HG03439 (cell line): ENCODE measurements around the gene KRT85.
"Not testable (repeated sequence)": the region's sequence is repeated elsewhere in the genome, so short reads cannot be mapped to it uniquely, and the experiment has no call there.

ENCODE experiments used
- ATAC-seq: cut with Tn5 transposase; IDR thresholded peaks from one replicate; pipeline ENCODE4 v1.9.1; 2021; ENCODE audit warnings: mild to moderate bottlenecking, moderate library complexity; ENCODE audit not compliant: unreplicated experiment

The KRT85 gene

DNA sequence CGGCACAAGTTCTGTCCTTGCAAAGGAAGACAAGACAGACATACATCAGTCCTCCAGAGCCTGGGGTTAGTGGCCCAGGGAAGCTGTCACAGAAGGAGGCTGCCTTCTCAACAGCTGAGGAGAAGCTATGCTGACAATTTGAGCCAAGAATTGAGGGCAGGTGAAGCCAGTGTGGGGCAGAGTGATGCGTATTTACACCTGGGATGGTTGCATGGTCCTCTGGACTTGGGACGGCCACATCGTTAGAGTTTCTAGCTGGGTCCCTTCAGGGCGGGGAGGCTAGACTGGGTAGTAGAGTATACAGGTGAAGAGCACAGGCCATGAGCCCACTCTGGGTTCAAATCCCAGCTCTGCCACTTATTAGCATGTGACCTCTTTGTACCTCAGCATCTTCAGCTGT, 16.5 kb downstream of the KRT85 start:
- ATAC-seq = no peak

DNA sequence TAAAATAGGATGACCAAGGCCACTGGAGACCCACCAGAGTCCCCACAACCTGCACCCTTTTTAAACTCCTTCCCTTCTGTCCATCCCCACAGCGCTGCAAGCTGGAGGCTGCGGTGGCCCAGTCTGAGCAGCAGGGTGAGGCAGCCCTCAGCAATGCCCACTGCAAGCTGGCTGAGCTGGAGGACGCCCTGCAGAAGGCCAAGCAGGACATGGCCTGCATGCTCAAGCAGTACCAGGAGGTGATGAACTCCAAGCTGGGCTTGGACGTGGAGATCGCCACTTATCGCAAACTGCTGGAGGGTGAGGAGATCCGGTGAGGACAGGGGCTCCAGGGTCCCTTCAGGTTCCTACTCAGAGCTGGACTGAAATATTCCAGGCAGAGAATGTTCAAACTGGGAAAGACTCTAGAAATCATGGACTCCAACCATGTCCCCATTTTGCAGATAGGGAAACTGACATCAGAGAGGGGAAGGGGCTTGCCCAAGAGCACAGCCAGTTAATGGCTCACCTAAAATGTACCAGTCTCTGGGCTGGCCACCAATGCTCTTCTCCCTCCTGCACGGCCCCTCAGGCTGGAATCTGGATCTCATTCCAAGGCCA, 17.2 kb downstream of the KRT85 start:
- ATAC-seq = no peak

DNA sequence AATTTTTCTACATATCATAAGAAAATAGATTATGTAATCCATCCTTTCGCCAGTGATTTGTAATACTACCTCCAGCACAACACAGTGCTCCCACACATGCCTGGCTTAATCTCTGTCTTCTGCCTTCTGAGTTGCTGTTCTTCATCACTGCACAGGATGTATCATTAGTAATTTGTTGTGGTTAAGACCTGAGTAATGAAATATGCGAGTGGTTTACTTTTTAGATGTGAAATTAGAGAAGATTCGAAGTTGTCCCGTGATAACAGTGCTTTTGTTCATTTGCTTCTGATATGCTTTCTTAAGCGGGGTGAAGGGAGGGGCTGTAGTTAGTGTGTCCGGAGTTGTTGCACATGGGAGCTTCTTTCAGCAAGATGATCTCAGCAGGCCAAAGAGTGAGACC, 18.1 kb downstream of the KRT85 start:
- no peak for ATAC-seq

DNA sequence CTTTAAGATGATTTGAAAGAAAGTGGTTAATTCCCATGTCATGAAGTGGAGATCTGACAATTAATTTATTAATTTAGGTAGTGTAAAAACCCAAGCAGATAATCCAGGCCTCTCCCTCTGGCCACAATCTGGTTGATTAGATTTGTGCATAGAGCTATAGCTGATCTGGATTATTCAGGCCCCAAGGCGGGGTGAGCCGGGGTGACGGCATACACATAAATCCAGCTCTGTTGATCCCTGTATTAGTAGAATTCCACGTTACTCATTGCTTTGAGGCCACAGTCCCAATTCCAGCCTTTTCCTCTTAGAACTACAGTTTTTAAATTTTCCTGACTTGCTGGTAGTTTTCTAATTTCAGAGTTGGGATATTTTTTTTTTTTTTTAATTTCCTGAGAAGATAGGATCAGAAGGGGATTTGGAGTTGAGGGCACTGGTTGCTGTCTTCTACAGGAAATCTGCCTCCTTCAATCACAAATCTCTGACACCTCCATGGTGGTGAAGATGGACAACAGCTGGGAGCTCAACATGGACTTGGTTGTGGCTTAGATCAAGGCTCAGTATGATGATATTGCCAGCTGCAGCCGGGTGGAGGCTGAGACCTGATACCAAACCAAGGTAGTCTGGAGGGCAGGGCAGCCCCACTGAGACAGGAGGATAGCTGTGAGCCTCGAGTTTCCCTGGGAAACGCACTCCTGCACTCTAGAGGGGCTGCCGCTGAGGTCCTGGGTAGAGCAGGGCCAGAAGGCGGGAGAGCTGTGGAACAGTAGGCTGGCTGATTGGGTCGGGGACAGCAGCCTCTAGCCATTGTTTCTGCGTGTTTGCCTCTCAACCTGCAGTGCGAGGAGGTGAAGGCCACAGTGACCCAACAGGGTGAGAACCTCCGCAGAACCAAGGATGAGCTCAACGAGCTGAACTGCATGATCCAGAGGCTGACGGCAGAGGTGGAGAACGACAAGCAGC, 19.4 kb downstream of the KRT85 start:
- no peak for ATAC-seq

DNA sequence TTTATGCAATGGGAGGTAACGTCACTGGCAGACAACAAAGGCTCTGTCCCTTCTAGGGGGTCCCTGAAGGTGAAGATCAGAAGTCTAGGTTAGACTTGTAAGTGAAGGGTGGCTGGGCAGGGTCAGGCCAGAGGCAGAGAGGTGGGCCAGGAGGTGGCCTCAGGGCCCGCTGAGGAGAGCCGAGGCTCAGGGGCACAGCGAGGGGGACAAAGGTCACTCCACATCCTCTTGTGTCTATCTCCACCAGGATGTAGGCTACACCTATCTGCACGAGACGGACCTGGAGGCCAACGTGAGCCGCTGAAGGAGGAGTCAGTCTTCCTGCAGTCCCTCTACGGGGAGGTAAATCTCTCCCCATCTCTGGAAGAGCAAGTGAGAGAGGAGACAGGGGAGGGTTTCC, 20.3 kb downstream of the KRT85 start:
- no peak for ATAC-seq

DNA sequence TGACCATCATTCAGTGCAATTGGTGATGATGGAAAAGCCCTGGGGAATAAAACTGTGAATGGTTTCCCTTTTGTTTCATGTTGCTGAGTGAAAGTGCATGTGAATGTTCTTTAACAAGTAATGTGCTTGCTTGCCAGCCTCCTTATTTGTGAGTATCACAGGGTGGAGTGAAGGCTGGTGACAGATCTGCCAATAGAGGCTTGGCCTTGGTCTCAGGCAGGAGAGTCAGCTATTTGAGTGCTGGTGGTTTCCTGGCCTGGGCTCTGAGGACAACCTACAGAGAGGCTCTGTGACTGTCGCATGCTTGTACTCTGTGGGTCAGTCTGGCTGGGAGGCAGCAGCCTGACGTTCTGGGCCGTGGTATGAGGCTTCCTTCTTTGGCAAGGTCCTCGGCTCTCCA, 20.7 kb downstream of the KRT85 start:
- ATAC-seq = no peak

DNA sequence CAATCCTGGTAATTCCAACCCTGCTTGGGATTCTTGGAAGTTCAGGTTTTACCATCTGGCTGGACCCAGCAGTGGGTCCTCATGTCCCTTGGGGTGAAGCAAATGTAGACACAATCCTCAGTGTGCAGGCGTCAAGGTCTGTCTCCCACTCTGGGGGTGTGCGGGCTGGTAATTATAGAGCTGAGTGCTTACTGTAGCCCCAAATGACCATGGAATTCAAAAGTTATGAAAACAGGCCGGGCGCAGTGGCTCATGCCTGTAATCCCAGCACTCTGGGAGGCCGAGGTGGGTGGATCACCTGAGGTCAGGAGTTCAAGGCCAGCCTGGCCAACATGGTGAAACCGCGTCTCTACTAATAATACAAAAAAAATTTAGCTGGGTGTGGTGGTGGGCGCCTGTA, 22.2 kb downstream of the KRT85 start:
- ATAC-seq = not testable (repeated sequence)

DNA sequence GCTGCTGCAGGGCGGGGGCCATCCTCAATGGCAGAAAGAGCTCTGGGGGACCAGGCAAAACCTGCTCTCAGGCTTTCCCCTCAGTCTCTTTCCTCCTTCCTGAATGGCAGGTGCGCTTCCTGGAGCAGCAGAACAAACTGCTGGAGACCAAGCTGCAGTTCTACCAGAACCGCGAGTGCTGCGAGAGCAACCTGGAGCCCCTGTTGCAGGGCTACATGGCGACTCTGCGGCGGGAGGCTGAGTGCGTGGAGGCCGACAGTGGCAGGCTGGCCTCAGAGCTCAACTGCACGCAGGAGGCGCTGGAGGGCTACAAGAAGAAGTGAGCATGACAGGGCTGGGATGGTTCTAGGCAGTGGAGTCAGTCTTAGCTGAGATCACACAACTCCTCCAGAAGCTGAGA, 23.2 kb downstream of the KRT85 start:
- ATAC-seq = no peak

DNA sequence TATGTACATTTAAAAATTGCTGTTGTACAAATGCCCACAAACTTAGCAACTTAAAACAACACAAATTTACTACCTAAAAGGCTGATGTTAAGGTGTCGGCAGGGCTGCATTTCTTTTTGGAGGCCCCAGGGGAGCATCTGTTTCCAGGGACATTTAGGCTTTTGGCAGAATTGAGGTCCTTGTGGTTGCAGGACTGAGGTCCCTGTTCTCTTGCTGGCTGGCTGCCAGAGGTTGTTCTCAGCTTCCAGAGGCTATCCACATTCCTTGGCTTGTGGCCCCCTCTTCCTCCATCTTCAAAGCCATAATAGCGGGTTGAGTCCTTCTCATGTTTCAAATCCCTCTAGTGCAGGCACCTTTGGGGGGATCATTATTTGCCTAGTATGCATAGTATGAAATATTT, 23.7 kb downstream of the KRT85 start:
- no peak for ATAC-seq

DNA sequence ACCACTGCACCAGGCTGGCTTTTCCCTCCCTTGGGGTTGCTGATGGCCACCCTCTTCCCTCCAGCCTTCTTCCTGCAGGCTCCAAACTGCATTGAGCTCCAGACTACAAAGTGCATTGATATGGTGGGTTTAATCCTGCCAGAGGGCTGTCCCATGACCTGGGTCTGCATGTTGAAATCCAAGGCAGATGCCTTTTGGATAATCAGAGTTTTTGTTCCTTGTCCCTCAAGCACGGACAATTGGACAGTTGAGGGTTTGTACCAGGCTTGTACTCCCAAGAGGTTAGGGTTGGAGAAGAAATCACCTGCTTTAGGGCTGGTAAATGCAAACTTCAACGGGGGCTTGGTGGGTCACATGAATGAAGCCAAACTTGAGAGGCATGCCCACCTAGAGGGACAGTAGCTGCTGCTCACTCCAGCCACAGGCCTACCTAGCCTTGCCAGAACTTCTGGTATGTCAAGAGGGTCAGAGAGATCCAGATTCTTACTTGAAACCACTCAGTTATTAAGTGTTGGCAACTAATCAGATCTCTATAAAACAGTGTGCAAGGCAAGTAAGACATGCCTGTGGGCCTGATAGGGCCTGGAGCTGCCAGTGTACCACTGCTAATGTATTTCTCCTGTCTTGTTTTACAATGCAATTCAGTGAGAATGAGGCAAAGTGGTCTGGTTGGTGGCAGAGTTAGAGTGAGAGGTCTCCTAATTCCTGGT, 24.3 kb downstream of the KRT85 start:
- no peak for ATAC-seq

DNA sequence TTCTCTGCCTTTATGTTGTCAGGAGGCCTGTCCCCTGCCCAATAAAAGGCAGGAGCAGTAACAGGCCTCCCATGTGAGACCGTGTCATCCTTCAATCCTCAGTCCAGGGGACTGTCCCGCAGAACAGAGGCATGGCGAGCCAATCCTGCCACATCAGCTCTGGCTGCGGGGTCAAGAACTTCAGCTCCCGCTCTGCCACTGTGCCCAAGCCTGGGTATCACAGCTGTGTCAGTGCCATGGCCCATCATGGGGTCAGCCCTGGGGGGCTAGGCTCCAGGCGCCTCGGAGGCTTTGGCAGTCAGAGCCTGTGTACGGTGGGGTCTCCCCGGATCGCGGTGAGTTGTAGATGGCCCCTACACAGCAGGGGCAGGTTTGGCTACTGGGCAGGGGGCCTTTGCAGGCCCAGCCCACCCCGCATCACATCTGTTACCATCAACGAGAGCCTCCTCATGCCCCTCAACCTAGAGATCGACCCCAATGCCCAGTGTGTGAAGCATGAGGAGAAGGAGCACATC, 26.2 kb downstream of the KRT85 start:
- ATAC-seq = no peak

DNA sequence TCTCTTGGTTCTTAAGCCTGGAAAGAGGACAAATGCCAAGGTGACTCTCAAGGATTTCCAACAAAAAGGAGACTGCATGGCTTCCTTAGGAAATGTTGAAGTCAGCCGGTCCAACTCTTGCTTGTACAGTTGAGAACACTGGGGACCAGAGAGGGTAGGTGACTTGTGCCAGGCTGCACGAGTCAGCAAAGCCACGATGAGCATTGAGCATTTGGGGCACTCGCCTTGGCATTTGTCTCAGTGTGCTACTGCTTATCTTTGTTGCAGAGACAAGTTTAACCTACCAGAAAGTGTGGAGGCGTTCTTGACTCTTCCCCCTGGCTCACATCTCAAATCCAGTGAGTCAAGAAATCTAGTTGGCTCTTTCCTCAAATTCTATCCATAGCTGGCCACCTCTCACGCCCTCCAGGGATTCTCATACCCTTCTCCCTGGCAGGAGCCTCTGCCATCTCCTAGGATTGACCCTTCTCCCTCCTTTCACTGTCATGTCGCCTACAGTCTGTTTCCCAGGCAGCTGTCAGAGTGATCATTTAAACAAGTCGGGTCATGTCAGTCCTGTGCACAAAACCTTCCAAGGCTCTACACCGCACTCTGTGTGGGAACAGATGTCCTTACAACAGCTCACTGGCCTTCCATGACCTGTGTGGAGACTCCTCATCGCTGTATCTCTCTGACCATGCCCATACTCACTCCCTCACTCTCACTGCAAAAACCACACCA, 28.9 kb downstream of the KRT85 start:
- no peak for ATAC-seq

DNA sequence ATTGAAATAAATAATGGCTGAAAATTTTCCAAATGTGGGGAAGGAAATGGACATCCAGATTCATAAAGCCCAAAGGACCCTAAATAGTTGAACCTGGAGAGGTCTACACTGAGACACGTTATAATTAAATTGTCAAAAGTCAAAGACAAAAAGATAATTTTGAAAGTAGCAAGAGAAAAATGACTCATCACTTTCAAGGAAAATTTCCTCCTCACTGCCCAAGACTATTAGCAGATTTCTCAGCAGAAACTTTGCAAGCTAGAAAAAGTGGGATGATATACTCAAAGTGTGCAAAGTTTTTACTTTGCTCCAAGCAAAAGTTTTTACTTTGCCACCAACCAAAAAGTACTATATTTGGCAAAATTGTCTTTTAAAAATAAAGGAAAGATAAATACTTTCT, 30.2 kb downstream of the KRT85 start:
- ATAC-seq = no peak

DNA sequence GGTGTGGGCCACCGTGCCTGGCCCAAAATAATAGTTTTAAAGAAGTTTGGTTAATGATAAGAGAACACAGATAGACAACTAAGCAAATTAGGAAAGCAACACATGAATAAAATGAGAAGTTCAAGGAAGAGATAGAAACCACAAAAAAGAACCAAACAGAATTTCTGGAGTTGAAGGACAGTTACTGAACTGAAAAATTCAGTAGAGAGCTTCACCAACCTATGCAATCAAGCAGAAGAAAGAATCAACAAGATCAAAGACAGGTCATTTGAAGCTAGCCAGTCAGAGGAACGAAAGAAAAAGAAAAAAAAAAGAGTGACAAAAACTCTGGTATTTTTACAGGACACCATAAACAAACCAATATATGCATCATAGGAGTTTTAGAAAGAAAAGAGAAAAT, 30.6 kb downstream of the KRT85 start:
- no peak for ATAC-seq

DNA sequence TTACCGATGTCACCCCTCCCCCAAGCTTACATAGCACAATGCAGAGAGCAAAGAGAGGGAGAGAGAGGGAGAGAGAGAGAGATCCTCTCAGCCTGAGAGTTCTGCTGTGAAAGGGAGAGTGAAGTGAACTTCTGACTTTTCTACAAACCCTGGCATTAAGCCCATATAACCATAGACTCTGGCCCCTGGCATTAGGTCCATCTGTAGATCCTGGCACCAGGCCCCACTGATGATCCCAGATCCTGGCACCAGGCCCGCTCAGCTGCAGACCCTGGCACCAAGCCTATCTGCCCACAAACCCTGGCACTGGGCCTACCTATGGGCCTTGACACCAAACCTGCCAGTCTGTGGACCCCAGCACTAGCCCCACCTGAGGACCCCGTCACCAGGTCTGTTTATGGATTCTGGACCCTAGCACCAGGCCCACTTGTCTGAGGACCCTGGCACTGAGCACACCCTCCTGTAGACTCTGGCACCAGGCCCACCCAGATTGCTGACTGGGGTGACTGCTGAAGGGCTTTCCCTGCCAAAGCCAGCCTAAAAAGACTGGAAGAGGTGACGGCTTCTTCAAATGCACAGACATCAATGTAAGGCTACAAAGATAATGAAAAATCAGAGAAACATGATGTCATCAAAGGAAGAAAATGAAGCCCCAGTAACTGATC, 31.6 kb downstream of the KRT85 start:
- no peak for ATAC-seq

DNA sequence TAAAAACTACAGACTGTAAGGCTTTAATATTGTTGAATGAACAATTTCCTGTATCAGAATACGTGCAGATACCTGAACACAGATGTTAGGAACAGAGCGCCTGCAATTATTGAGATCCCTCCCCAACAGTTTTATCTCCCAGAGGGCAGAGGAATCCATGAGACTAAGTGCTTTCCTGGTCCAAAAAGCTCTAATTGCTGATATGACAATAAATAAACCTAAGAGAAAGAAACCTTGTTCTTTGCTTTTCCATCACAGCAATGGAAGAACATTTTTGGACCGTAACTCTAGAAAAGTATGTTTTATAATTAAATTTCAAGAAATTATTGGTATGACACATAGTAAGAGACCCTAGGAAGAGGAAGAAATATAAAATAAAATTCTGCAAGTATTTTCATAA, 33.1 kb downstream of the KRT85 start:
- no peak for ATAC-seq

DNA sequence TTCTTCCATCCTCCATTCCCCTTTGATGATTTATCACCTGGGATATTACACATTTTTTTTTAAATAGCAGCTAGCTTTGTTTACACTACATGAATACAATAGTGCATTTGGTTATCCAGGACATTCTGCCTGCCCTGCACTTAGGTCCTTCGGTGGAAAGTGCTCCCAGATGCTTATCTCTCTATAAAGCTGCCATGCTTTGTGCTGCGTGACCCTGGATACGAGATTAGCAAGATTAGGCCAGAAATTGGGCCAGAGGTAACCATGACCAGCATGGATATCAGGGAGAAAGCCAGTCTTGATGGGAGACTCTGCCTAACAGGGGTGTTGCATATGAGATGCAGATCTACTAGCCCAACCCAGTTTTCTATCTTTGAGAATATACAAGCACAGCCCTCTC, 34.0 kb downstream of the KRT85 start:
- no peak for ATAC-seq

DNA sequence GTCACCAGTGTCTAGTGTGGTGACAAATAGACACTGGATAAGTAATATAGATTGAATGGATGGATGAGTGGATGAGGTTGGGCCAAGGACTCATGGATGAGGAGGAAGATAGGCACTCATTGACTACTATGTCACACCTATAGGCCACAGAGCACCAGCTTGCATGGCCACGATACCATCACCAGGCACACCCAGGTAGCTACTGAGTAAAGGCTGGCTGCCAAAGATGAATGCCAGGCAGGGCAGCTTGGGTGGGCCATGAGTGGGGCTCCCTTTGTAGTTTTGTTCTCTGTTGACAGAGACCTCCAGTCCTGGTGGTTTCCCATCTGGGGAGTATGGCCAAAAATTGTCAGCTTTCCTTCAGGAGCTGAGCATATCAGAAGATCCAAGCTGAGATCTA, 34.9 kb downstream of the KRT85 start:
- no peak for ATAC-seq

DNA sequence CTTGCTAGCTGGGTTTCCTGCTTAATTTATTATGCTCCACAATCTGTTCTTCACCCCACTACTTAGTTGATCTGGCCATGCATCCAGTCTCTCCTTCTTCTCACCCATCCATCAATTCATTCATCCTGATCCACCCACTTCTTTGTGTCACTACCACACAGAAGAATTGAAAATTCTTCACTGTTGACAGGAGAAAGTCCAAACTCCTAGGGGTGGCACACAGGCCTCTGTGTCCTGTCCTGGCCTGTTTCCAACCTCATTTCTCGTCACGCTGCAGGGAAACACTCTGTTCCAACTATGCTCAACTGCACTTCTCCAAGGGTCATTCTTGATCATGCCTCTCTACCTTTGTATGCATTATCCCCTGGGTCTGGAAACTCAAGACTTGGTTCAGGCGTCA, 35.4 kb downstream of the KRT85 start:
- no peak for ATAC-seq

DNA sequence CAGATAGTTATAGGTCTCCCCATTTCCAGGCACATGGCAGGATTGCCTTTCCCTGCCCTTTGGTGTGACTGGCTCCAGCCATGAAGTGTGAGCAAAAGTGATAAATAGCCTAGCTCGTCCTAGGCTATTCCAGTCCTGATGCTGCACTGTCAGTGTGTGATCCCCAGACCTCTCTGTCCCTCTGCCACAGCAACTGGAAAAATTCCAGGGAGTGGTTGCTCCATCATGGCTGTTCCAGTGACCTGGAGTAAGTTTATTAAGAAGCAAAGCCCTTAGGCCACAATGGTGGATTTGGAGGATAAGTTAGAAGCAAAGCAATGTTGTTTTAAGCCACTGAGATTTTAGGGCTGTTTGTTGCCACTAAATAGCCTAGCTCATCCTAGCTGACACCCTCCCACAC, 36.2 kb downstream of the KRT85 start:
- no peak for ATAC-seq
